Measurements from ENCODE around the gene ZBBX. TPM values are rescaled to one million over a fixed set of nuclear protein-coding genes. Genes with fewer than 3 reads are reported as not detected.

ZBBX gene
- total RNA-seq, 1 donor from 2014 or later = 4.8 TPM

DNA sequence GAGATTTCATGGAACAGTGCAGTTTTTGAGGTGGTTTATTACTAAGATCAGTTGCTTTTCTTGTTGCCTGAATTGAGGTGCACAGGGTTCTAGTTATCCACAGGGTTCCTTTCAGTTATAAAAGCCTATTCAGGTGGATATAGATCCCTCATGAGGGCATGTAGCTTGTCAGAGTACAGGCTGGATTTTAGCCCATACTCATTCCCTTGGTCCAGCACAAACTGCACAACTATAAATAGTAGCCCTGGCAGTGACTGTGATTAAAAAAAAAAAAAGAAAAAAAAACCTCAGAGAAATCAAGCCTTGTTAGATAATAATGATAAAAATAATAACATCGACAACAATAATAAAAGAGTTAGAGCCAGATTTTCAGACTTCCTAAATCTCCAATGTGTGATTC lies 154.3 kb downstream of the ZBBX start:
- TF ChIP-seq, protein P1, sequence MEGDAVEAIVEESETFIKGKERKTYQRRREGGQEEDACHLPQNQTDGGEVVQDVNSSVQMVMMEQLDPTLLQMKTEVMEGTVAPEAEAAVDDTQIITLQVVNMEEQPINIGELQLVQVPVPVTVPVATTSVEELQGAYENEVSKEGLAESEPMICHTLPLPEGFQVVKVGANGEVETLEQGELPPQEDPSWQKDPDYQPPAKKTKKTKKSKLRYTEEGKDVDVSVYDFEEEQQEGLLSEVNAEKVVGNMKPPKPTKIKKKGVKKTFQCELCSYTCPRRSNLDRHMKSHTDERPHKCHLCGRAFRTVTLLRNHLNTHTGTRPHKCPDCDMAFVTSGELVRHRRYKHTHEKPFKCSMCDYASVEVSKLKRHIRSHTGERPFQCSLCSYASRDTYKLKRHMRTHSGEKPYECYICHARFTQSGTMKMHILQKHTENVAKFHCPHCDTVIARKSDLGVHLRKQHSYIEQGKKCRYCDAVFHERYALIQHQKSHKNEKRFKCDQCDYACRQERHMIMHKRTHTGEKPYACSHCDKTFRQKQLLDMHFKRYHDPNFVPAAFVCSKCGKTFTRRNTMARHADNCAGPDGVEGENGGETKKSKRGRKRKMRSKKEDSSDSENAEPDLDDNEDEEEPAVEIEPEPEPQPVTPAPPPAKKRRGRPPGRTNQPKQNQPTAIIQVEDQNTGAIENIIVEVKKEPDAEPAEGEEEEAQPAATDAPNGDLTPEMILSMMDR (IDR thresholded peaks at IDR 0.05; ENCODE audit: unreplicated experiment) = no peak
- DNase-seq (ENCODE audit: low spot score, unreplicated experiment) = no peak
- Mint-ChIP-seq H3K4me3 (ENCODE audit: low read depth) (no peak overlapping the region), H3K27ac (no peak overlapping the region), H3K36me3 (ENCODE audit: insufficient read depth) (no peaks in the 10 kb centered on the region), H3K9me3 (ENCODE audit: low read depth) (peaks cover 11% of the 10 kb centered on the region), H3K27me3 (no peaks in the 10 kb centered on the region), H3K4me1 (ENCODE audit: low read depth) (peaks cover 3% of the 10 kb centered on the region)

DNA sequence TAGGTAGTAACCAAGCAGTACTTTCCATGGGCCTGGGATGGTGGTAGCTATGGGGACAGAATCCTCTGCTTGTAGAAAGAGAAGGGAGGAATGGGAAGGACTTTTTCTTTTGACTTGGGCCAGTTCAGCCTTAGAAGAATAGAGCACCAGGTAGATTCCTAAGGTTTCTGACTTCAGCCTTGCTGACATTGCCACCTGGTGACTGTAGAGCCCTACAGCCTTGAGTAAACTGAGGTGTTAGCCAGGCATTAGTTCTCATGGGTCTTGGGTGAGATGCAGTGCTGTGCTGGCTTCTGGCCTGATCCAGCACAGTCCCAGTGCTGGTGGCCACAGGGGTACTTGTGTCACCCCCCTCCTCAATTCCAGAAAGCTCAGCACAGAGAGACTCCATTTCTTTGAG lies 171.1 kb downstream of the ZBBX start:
- Mint-ChIP-seq H3K9me3 (ENCODE audit: low read depth) (no peaks in the 10 kb centered on the region), H3K36me3 (ENCODE audit: insufficient read depth) (no peaks in the 10 kb centered on the region), H3K27ac (no peak overlapping the region), H3K27me3 (no peaks in the 10 kb centered on the region), H3K4me1 (ENCODE audit: low read depth) (no peaks in the 10 kb centered on the region), H3K4me3 (ENCODE audit: low read depth) (no peak overlapping the region)
- TF ChIP-seq, protein P1 (IDR thresholded peaks at IDR 0.05; ENCODE audit: unreplicated experiment) = no peak
- no peak for DNase-seq (ENCODE audit: low spot score, unreplicated experiment)

DNA sequence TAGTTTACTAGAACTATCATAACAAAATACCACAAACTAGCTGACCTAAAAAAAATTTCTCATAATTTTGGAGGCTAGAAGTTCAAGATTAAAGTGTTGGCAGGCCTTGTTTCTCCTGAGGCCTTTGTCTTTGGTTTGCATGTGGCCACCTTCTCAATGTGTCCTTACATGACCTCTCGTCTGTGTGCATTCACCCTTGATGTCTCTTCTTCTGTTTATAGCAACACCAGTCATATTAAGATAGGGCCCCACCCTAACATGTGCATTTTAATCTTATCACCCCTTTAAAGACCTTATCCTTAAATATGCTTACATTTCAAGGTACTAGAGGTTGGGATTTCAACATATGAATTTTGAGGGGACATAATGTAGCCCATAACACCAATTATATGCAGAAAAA lies 177.0 kb downstream of the ZBBX start:
- H3K9me3 Mint-ChIP-seq (ENCODE audit: low read depth) = no peaks in the 10 kb centered on the region
- no peaks in the 10 kb centered on the region for H3K4me1 Mint-ChIP-seq (ENCODE audit: low read depth)
- no peaks in the 10 kb centered on the region for H3K36me3 Mint-ChIP-seq (ENCODE audit: insufficient read depth)
- H3K4me3 Mint-ChIP-seq (ENCODE audit: low read depth) = no peak overlapping the region
- no peak for DNase-seq (ENCODE audit: low spot score, unreplicated experiment)
- TF ChIP-seq, protein P1 (IDR thresholded peaks at IDR 0.05; ENCODE audit: unreplicated experiment) = no peak
- no peak overlapping the region for H3K27ac Mint-ChIP-seq
- H3K27me3 Mint-ChIP-seq = no peaks in the 10 kb centered on the region

DNA sequence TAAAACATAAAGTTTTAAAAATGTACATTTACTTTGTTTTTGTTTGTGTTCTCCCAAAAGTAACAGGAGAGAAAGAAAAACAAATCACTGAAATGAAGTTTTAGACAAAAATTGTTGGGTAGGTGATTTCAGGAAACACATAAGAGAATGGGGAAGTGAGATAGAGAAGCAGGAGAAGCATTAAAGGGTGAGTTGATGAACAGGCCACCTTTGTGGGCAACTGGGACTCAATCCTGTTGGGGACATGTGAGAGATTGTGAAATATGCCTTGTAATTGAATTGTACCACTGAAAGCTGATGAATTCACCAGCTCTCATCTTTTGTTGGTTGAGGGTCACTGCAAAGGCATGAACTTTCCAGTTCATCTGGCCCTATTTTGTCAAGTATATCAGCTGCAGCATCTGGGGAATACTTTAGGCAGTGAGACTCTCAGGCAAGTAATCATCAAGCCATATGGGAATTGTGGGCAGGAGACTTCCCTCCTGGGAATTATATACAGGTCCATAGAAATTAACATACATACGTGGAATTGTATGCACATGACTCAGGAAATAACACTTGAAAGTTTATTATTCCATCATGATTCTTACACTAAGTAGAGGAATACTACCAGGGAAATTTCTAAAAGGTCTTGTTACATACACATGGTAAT lies 181.0 kb downstream of the ZBBX start:
- no peaks in the 10 kb centered on the region for H3K36me3 Mint-ChIP-seq (ENCODE audit: insufficient read depth)
- TF ChIP-seq, protein P1 (IDR thresholded peaks at IDR 0.05; ENCODE audit: unreplicated experiment) = no peak
- no peak overlapping the region for H3K4me3 Mint-ChIP-seq (ENCODE audit: low read depth)
- H3K4me1 Mint-ChIP-seq (ENCODE audit: low read depth) = no peaks in the 10 kb centered on the region
- H3K9me3 Mint-ChIP-seq (ENCODE audit: low read depth) = no peaks in the 10 kb centered on the region
- no peak overlapping the region for H3K27ac Mint-ChIP-seq
- DNase-seq (ENCODE audit: low spot score, unreplicated experiment) = no peak
- H3K27me3 Mint-ChIP-seq = no peaks in the 10 kb centered on the region

Other genes with a start within 250 kb of the ZBBX start
- gene SERPINI2, start 93.7 kb upstream of the ZBBX start, total RNA-seq = 1.8 and 2.0 TPM in 2 replicates

Data from progenitor cell of endocrine pancreas (in vitro differentiated cells).